ENCODE data around the gene TFAP2C.

DNA sequence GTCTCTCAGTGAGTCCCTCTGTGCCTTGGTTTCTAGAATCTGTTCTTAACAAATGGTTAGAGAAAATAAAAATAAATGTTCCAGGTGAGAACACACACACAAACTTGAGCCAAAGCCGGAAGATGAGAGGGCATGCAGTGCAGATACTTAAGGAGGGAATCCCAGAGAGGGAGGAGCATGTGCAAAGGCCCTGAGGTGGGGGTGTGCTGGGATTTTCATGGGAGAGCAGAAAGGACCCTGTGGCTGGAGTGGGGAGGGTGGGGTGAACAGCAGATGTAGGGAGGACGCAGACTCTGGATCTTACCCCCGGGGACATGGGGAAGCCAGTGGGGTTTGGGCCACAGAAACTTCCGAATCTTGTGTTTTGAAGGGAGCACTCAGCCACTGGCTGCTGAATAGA lies 17.5 kb downstream of the TFAP2C start:
- TF ChIP-seq EZH2 (IDR thresholded peaks at IDR 0.05; ENCODE audit: insufficient read depth, poor library complexity, severe bottlenecking): no peak
- no peak for TF ChIP-seq EZH2phosphoT487 (IDR thresholded peaks at IDR 0.05; ENCODE audit: insufficient read depth, low read depth)

All from GM23248 (cell line).